Dendritic cell treated with granulocyte-macrophage colony-stimulating factor and Interleukin-4, amounts not matched to agents 40 ng/mL and 50 ng/mL, for 4 days (primary cell): Measurements from ENCODE around the gene JHY.

ENCODE experiments used
- H3K27ac Mint-ChIP-seq: one replicate; pipeline ENCODE4 v1.8.0; 2022; ENCODE audit warnings: mild to moderate bottlenecking, mixed read lengths
- H3K27me3 Mint-ChIP-seq: one replicate; pipeline ENCODE4 v1.8.0; 2022; ENCODE audit warnings: mild to moderate bottlenecking, mixed read lengths
- H3K36me3 Mint-ChIP-seq: one replicate; pipeline ENCODE4 v1.8.0; 2022; ENCODE audit warnings: low read depth, mixed read lengths
- H3K4me1 Mint-ChIP-seq: one replicate; pipeline ENCODE4 v1.8.0; 2022; ENCODE audit warnings: low read depth, mixed read lengths
- H3K4me3 Mint-ChIP-seq: one replicate; pipeline ENCODE4 v1.8.0; 2022; ENCODE audit warnings: mild to moderate bottlenecking, moderate library complexity, mixed read lengths
- H3K9me3 Mint-ChIP-seq: one replicate; pipeline ENCODE4 v1.8.0; 2022; ENCODE audit warnings: mixed read lengths
- intact Hi-C: fragments of 100-400 bp; cut with micrococcal nuclease; formaldehyde crosslinking; loops from one replicate; pipeline ENCODE4 v1.15.0; 2022

JHY gene

GRCh38 chr11:122937983-122938382, 55.4 kb downstream of the JHY start:
- intact Hi-C loops = no loop called here
- Mint-ChIP-seq H3K36me3 (no peaks in the 10 kb centered on the region), H3K9me3 (no peaks in the 10 kb centered on the region), H3K4me3 (no peak overlapping the region), H3K27me3 (no peaks in the 10 kb centered on the region), H3K4me1 (no peaks in the 10 kb centered on the region), H3K27ac (no peak overlapping the region)

DNA sequence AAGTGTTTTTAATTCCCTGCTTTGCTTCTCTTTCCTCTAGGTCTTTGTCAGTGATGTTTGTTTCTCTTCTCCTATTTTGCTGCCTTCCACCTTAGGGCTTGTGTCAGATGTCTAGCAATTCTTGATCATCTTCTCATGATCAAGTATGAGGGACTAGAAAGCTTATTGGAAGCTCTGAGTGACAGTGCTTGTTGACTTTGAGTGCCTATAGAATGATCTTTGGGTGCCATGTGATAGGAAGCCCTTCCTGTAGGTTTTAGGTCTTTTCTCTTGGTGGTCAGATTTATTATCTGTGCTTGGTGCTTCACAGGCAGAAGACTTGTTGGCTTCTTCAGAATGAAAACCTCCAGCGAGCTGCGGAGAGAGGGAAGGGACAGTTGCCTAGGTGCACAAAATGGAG, 56.0 kb downstream of the JHY start:
- H3K27ac Mint-ChIP-seq = no peak overlapping the region
- intact Hi-C loops = no loop called here
- H3K9me3 Mint-ChIP-seq = no peaks in the 10 kb centered on the region
- H3K27me3 Mint-ChIP-seq = no peaks in the 10 kb centered on the region
- no peaks in the 10 kb centered on the region for H3K4me1 Mint-ChIP-seq
- no peak overlapping the region for H3K4me3 Mint-ChIP-seq
- no peaks in the 10 kb centered on the region for H3K36me3 Mint-ChIP-seq

DNA sequence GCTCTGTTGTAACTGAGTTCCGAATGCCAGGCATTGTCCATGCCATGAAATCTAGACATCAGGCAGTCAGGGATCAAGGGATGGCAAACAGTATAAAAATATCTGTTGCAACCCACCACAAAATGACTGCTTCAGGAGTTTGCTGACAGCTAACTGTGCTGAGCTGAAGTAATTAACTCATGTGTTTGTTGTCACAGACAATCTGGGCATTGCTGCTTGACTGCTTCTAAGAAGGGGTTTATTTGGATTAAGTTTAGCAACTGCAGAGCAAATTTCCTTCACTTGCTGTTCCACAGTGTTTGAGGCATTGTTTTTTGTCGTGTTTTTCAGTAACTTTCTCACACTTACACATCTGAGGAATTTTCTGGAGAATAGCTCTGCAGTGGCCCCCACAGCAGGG, 68.7 kb downstream of the JHY start:
- Mint-ChIP-seq H3K4me3 (no peak overlapping the region), H3K36me3 (no peaks in the 10 kb centered on the region)
- intact Hi-C loops = no loop called here

GRCh38 chr11:122954455-122954854, 71.9 kb downstream of the JHY start:
- Mint-ChIP-seq H3K9me3 (no peaks in the 10 kb centered on the region), H3K4me1 (peaks cover 7% of the 10 kb centered on the region), H3K27ac (no peak overlapping the region), H3K36me3 (no peaks in the 10 kb centered on the region), H3K4me3 (no peak overlapping the region), H3K27me3 (no peaks in the 10 kb centered on the region)
- intact Hi-C loops = no loop called here

More for the DNA sequence above, 68.7 kb downstream of the JHY start:
- no peaks in the 10 kb centered on the region for H3K27me3 Mint-ChIP-seq
- no peak overlapping the region for H3K27ac Mint-ChIP-seq
- no peaks in the 10 kb centered on the region for H3K9me3 Mint-ChIP-seq
- H3K4me1 Mint-ChIP-seq = peaks cover 15% of the 10 kb centered on the region

DNA sequence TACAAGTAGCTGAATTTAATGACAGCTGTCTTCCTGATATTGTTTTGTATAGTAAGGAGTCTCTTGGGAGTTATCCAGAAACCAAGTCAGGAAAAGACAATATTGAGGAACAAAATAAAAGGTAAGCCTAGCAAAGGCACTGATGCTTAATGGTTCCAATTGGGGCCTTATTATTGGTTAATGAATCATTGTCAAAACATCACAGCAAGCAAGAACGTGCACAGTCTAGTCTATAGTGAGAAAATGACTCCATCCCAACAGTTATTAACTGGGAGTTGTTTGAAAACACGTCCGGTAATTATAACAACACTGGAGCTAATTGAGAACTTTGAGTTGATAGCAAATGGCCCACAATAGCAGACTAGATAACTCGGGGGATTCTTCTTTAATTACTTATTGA, 81.4 kb downstream of the JHY start:
- Mint-ChIP-seq H3K9me3 (no peaks in the 10 kb centered on the region), H3K4me1 (no peaks in the 10 kb centered on the region), H3K36me3 (no peaks in the 10 kb centered on the region), H3K27ac (no peak overlapping the region), H3K4me3 (no peak overlapping the region), H3K27me3 (peaks cover 22% of the 10 kb centered on the region)
- intact Hi-C loops = no loop called here

- no peak overlapping the region for H3K27ac Mint-ChIP-seq
- H3K9me3 Mint-ChIP-seq = no peaks in the 10 kb centered on the region
- H3K27me3 Mint-ChIP-seq = peaks cover 83% of the 10 kb centered on the region
- H3K4me1 Mint-ChIP-seq = no peaks in the 10 kb centered on the region
- no peaks in the 10 kb centered on the region for H3K36me3 Mint-ChIP-seq
- no peak overlapping the region for H3K4me3 Mint-ChIP-seq
- intact Hi-C loops = no loop called here
These were observed 93.6 kb downstream of the JHY start for GRCh38 chr11:122976061-122976733.

DNA sequence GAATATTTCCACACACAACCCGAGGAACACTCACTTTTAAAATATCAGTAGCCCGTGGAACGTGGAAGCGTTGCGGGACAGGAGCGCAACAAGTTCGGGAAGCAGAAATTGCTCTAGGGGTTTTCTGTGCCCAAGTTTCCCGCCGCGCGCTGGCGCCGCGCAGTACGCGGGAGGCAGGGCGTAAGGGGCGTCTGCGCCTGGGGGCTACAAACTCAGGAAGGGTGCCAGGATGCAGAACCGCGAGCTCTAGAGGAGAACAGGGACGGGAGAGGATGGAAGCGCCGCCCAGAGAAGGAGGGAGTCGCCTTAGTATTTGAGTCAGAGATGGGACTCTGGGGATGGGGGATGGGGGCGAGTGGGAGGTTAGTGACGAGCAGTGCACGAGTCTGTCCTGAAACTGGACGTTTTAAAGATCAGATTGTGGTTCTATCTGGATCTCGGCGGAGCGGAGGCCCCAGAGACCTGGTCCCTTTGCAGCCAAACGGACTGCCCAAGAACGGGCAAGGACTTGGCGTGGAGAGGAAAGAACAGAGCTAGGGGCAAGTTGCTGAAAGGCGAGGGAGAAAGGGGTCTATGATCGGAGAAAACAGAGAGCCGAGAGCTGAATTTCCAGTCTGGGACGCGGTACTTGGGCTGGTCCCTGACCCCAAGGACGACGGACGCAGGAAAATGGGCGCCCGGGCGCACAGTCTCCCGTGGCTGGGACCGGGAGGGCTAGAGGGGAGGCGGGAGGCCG, 94.3 kb downstream of the JHY start:
- H3K36me3 Mint-ChIP-seq = no peaks in the 10 kb centered on the region
- no peak overlapping the region for H3K4me3 Mint-ChIP-seq
- no peak overlapping the region for H3K27ac Mint-ChIP-seq
- no peaks in the 10 kb centered on the region for H3K9me3 Mint-ChIP-seq
- intact Hi-C loops = no loop called here
- H3K4me1 Mint-ChIP-seq = peaks cover 5% of the 10 kb centered on the region
- peaks cover 87% of the 10 kb centered on the region for H3K27me3 Mint-ChIP-seq

DNA sequence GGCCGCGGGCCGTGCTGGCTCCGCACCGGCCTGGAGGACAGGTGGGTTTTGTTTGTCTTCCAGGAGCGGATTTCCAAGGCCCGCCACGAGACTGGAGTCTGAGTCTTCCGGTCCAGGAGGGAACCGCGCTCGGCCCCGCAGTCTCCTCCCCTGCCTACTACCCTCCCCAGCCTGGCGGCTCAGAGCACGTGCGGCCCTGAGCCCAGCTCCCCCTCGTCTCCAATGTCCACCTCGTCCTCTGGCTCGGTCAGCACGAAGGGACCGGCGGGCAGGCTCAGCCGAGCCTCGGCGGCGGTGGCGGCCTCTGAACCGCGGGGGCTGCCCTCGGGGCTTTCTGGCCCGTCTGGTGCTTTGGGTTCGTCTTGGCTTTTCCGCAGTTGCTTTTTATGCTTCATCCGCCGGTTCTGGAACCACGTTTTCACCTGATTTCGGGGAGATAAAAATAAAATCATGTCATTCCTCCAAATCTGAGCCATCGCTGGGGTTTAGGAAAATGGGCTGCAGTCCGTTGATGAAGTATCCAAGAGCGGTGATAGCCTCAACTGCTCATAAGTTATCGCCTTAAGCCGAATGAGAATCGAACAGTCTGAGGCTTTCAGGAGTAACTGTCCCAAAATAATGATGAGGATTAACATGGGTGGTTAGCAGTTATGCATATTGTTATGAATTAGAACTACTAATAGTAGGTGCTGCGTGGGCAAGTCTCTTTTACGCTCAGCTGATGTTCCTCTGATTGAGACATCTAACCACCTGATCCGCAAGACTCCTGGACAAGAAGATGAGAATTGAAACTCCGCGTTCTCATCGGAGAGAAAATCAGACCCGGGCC, 95.1 kb downstream of the JHY start:
- intact Hi-C loops = no loop called here
- Mint-ChIP-seq H3K4me3 (no peak overlapping the region), H3K27me3 (peaks cover 91% of the 10 kb centered on the region), H3K4me1 (peaks cover 5% of the 10 kb centered on the region), H3K27ac (no peak overlapping the region), H3K36me3 (no peaks in the 10 kb centered on the region), H3K9me3 (no peaks in the 10 kb centered on the region)

DNA sequence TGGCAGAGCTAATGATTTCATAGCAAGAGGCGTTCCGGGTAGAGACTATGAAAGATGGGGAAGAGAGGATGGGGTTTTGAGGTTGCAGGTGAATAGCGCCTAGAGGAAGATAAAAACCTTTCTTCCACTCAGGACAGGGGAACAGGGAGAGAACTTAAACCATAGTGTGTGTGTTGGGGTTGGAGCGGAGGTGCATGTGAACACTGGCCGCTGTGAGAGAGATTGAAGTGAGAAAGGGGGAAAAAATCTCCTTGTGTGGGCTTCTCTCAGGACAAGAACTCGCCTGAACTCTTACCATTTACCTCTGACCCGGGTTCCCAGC, 95.7 kb downstream of the JHY start:
- Mint-ChIP-seq H3K36me3 (no peaks in the 10 kb centered on the region), H3K4me3 (no peak overlapping the region), H3K4me1 (peaks cover 5% of the 10 kb centered on the region), H3K27ac (no peak overlapping the region), H3K27me3 (peaks cover 93% of the 10 kb centered on the region), H3K9me3 (no peaks in the 10 kb centered on the region)
- intact Hi-C loops = no loop called here

DNA sequence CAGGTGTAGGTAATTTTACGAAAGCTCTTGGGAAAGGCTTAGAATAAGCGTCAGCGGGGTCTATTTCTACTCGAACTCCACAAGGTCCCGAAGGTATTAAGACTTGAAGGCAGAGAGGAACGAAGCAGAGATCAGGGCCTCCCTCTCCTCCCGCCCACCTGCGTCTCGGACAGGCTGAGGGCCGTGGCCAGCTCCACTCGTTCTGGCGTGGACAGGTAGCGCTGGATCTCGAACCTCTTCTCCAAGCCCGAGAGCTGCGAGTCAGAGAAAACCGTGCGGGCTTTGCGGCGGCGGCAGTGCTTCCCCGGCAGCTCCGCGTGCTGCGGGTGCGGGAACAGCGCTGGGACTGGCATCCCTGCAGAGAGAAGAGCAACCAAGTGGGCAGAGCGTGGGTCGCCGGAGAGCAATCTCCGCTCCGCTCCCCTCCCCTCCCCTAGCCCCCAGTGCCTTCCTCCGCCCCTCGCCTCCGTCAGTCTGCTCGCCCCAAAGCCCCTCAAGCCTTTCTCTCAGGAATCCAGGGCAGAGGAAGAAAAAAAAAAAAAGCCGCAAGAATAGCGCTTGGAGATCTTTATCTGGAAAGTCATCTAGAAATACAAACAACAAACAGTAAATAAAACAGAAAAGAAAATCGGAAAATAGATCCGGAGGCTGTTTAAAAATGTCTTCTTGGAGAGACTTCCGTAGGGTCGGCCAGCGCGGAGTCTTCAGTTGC, 96.7 kb downstream of the JHY start:
- intact Hi-C loops = no loop called here
- H3K27ac Mint-ChIP-seq = no peak overlapping the region

DNA sequence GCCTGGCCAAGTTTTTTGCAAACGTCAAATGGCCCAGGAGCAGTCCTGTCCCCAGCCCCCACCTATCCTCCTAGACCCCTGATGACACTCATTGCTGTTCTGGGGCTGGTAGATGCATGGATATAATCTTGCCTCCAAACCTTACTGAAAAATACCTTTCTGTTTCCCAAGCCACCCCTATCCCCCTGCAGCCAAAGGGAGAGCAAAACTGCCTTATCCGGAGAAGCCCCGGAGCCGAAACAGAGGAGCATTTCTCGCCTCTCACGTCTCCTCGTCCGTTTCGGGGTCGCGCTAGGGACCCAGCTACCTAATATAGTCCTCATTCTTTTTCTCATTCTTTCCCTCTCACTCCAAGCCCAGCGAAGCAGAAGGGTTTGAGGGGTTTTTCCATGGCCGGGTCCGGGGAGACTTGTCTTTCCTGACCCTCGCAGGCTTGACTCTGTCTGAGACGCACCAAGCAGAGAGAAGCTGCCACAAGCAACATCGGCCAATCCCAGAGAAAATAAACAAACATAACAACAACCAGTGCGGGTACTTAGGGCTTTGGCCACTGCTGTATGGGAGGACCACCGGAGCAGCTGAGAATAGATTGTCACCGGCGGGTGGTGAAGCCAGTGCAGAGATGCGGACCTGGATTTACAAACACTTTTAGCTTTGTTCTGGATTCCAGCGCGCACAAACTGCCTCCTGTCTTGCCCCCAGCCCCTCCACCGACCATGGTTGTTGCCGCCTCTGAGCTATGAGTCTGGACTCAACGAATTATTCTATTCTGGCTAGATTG, 97.4 kb downstream of the JHY start:
- Mint-ChIP-seq H3K27me3 (peaks cover 99% of the 10 kb centered on the region), H3K4me3 (no peak overlapping the region), H3K4me1 (peaks cover 14% of the 10 kb centered on the region), H3K9me3 (no peaks in the 10 kb centered on the region), H3K36me3 (no peaks in the 10 kb centered on the region), H3K27ac (no peak overlapping the region)
- intact Hi-C loops = no loop called here

More for the DNA sequence above, 96.7 kb downstream of the JHY start:
- H3K9me3 Mint-ChIP-seq = no peaks in the 10 kb centered on the region
- no peaks in the 10 kb centered on the region for H3K36me3 Mint-ChIP-seq
- peaks cover 14% of the 10 kb centered on the region for H3K4me1 Mint-ChIP-seq
- H3K4me3 Mint-ChIP-seq = no peak overlapping the region
- H3K27me3 Mint-ChIP-seq = peaks cover 96% of the 10 kb centered on the region

- Mint-ChIP-seq H3K9me3 (no peaks in the 10 kb centered on the region), H3K36me3 (no peaks in the 10 kb centered on the region), H3K4me1 (peaks cover 14% of the 10 kb centered on the region), H3K4me3 (no peak within 1 kb of the TSS), H3K27ac (no peak within 1 kb of the TSS), H3K27me3 (peaks cover 98% of the 10 kb centered on the region)
- intact Hi-C loops = no loop called here
These were observed 99.1 kb downstream of the JHY start, which contains the start of gene BSX for GRCh38 chr11:122981388-122982264. TSS of gene BSX (minus strand) at chr11:122981834. CDS start at chr11:122981671, 163 bp downstream.
